ENCODE measurements around the gene FAM118A. TPM values are rescaled to one million over a fixed set of nuclear protein-coding genes. Genes with fewer than 3 reads are reported as not detected.
"Not testable (repeated sequence)": the region's sequence is repeated elsewhere in the genome, so short reads cannot be mapped to it uniquely, and the experiment has no call there.

The FAM118A gene
- total RNA-seq (2014; rRNA removed) (19.6 and 20.3 TPM in 2 replicates), Bru-seq, nascent RNA (percentile 66 among the genes with signal in this experiment), BruChase-seq, experiment 1, labeled RNA remaining after a 6-hour chase (percentile 73 among the genes with signal in this experiment), BruChase-seq, experiment 2, labeled RNA remaining after a 2-hour chase (percentile 74 among the genes with signal in this experiment)
- long read RNA-seq, partial matches to known transcripts: 7 of 39 reads
- long read RNA-seq, other reads (novel, unspliced or antisense): 31 of 39 reads

- peaks cover 46% of the 10 kb centered on the region for H3K79me2 ChIP-seq (ENCODE audit: low read length)
- DNase-seq: peak; percentile 91
- intact Hi-C loops (cut with micrococcal nuclease): loop anchor here (1.0 to 2.0 kb wide), 3 partner anchors 25 to 126 kb away; partner anchors contain the start of gene UPK3A
- H3K27me3 ChIP-seq (ENCODE audit: low read length): no peaks in the 10 kb centered on the region
- peak within 1 kb of the TSS; percentile 95 for H3K4me3 ChIP-seq (ENCODE audit: low read length)
- H3K9me2 ChIP-seq (replicated peaks; ENCODE audit: low read length): no peaks in the 10 kb centered on the region
- peak within 1 kb of the TSS; percentile 98 for H3K4me2 ChIP-seq (ENCODE audit: low read length)
- peaks cover 14% of the 10 kb centered on the region for H3K4me1 ChIP-seq (ENCODE audit: insufficient read depth, low read length)
- H3K36me3 ChIP-seq (ENCODE audit: low read depth, low read length): no peaks in the 10 kb centered on the region
- H2AFZ ChIP-seq (ENCODE audit: low read length): peak within 1 kb of the TSS; percentile 74
- 0 out of 2 replicates have a peak, but pooled peaks cover 16% of the 10 kb centered on the region for H4K20me1 ChIP-seq (ENCODE audit: low read length)
- ChIA-PET CTCF (no interaction called here), POLR2A (ENCODE audit: unreplicated experiment) (interaction anchor here (0.5 kb wide), 1 partner anchor 105 kb away, joined by 3 read pairs; no protein-coding TSS in a partner anchor)
- H3K9ac ChIP-seq (ENCODE audit: low read length): peak within 1 kb of the TSS; percentile 87
- ATAC-seq: peak; percentile 86
- no peaks in the 10 kb centered on the region for H3F3A ChIP-seq (ENCODE audit: low read length, unreplicated experiment)
- peak within 1 kb of the TSS; percentile 4; the same call in 1 of the 2 replicates for H3K27ac ChIP-seq (ENCODE audit: low read length)
- TF ChIP-seq EZH2phosphoT487 (IDR thresholded peaks at IDR 0.05; ENCODE audit: borderline replicate concordance, low read length) (no peak), EZH2 (IDR thresholded peaks at IDR 0.05; ENCODE audit: low read length, unreplicated experiment) (no peak), CTCF (conservative IDR thresholded peaks at IDR 0.05; ENCODE audit: low read depth, low read length) (no peak)
- TSS peak; percentile 68 for BruUV-seq (replicated peaks)
- H3K9me3 ChIP-seq (ENCODE audit: low read length): no peaks in the 10 kb centered on the region
Measured at GRCh38 chr22:45309422-45310227, at the start of gene FAM118A. Gene FAM118A (plus strand): TSS chr22:45309934. CDS start chr22:45322380, 12,446 bp downstream.

- ATAC-seq; CTCF ChIA-PET; POLR2A ChIA-PET (ENCODE audit: unreplicated experiment); H3K36me3 ChIP-seq (ENCODE audit: low read depth, low read length); H3K4me2 ChIP-seq (ENCODE audit: low read length); H3K9ac ChIP-seq (ENCODE audit: low read length); H3K4me1 ChIP-seq (ENCODE audit: insufficient read depth, low read length); H3F3A ChIP-seq (ENCODE audit: low read length, unreplicated experiment); DNase-seq; H3K9me3 ChIP-seq (ENCODE audit: low read length); H3K9me2 ChIP-seq (replicated peaks; ENCODE audit: low read length); H4K20me1 ChIP-seq (ENCODE audit: low read length); intact Hi-C loops (cut with micrococcal nuclease); H3K27ac ChIP-seq (ENCODE audit: low read length); H2AFZ ChIP-seq (ENCODE audit: low read length); H3K79me2 ChIP-seq (ENCODE audit: low read length); H3K4me3 ChIP-seq (ENCODE audit: low read length); BruUV-seq (replicated peaks); H3K27me3 ChIP-seq (ENCODE audit: low read length): not testable (repeated sequence)
Measured at GRCh38 chr22:45260395-45260759, 49.4 kb upstream of the FAM118A start.

DNA sequence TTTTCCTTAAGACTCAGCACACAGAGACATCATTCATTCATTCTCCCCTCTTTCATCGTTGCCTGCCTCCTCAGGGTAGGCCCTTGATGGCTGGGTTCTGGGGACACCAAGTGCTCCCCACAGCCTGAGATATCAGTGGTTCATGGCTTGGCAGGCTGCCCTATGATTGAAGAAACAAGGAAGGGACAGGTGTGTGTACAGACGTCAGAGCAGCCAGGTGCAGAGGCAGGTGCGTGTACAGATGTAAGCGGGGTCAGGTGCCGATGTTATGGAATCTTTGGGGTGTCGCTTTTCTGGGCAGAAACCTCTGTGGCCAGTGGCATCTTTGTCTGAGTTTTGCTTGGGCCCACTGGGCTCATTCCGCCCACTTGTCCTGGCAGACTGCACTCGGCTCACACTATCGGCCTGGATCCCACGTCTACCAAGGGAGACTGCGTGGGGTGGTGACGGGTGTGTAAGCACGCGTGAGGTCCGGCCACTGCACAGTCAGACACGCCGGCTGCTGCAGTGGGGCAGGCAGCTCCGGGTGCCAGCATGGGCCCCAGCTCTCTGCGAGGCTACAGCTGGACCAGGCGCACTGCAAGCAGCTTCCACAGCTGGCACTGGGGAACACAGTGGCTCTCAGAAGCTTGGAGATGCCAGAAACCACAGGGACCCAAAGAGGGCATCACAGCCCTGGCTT lies 48.2 kb upstream of the FAM118A start:
- H3K36me3 ChIP-seq (ENCODE audit: low read depth, low read length): no peaks in the 10 kb centered on the region
- no peak overlapping the region for H3K27ac ChIP-seq (ENCODE audit: low read length)
- no peaks in the 10 kb centered on the region for H3K9me3 ChIP-seq (ENCODE audit: low read length)
- no peak overlapping the region for H2AFZ ChIP-seq (ENCODE audit: low read length)
- ATAC-seq (no peak), DNase-seq (no peak)
- H3F3A ChIP-seq (ENCODE audit: low read length, unreplicated experiment): no peaks in the 10 kb centered on the region
- no peak overlapping the region for H3K4me2 ChIP-seq (ENCODE audit: low read length)
- no peaks in the 10 kb centered on the region for H3K9me2 ChIP-seq (replicated peaks; ENCODE audit: low read length)
- no TSS peak for BruUV-seq (replicated peaks)
- no peak overlapping the region for H3K4me3 ChIP-seq (ENCODE audit: low read length)
- intact Hi-C loops (cut with micrococcal nuclease): no loop called here
- POLR2A ChIA-PET (ENCODE audit: unreplicated experiment): no interaction called here
- H3K79me2 ChIP-seq (ENCODE audit: low read length): no peaks in the 10 kb centered on the region
- H3K4me1 ChIP-seq (ENCODE audit: insufficient read depth, low read length): no peaks in the 10 kb centered on the region
- H3K9ac ChIP-seq (ENCODE audit: low read length): no peak overlapping the region
- TF ChIP-seq CTCF (conservative IDR thresholded peaks at IDR 0.05; ENCODE audit: low read depth, low read length) (no peak), EZH2phosphoT487 (IDR thresholded peaks at IDR 0.05; ENCODE audit: borderline replicate concordance, low read length) (no peak), EZH2 (IDR thresholded peaks at IDR 0.05; ENCODE audit: low read length, unreplicated experiment) (no peak)
- H4K20me1 ChIP-seq (ENCODE audit: low read length): no peaks in the 10 kb centered on the region
- no peaks in the 10 kb centered on the region for H3K27me3 ChIP-seq (ENCODE audit: low read length)
- CTCF ChIA-PET: no interaction called here
